ENCODE data around the gene GADD45B.
"Not testable (repeated sequence)": the region's sequence is repeated elsewhere in the genome, so short reads cannot be mapped to it uniquely, and the experiment has no call there.

Gene GADD45B

DNA sequence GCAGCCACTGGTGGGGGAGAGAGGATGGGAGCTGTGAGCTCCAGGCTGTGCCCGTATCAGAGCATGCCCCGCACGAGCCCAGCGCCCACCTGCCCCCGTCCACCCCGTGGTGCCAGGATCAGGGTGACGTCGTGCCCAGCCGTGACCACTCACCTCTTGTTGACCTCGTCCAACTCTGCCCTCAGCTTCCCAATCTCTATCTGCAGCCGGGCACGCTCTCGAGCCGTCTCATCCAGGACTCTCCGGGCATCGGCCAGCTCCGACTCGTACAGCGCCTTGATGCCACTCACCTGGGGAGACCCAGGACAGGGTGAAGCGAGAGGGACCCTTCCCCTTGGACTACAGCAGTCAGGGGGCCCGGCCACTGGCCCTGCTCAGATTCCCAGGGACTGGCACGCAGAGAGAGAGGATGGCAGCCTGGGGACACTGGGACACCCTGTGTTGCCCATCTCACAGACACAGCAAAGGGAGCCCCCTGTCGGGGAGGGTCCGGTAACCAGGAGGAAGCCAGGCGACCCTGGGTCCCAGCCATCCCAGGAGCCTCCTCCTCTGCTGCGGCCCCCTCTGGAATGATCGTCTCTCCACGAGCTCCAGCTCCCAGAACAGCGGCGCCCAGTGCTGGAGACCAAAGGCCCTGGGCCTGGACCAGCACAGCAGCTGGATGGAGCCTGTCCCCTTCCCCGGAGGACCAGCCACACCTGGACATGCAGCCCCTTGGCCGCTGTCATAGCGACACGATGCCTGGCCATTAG is 31.5 kb upstream of the GADD45B start:
- DNase-seq, result no peak

DNA sequence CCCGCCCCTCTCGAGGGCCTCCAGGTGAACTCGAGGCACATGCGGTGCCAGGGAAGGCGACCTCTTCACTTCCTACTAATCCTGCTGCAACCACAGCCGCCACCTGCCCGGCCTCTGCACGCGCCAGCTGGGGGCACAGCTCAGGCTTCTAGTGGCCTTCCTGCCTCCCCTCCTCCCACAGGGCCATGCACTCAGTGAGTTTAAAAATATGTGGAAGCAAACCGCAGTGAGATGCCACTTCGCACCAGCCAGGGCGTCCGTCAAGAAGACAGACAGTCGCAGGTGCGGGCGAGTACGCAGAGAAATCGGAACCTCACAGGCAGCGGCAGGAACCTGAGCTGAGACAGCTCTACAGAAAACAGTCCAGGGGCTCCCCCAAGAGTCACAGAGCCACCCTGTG is 29.5 kb upstream of the GADD45B start:
- peak; percentile 8 to 30 for DNase-seq

GRCh38 chr19:2449019-2449418 is 26.9 kb upstream of the GADD45B start:
- DNase-seq, result no peak

GRCh38 chr19:2451138-2451537 is 24.8 kb upstream of the GADD45B start:
- no peak for DNase-seq

GRCh38 chr19:2451741-2452140 is 24.2 kb upstream of the GADD45B start:
- DNase-seq, result no peak

- no peak for DNase-seq
Measured at GRCh38 chr19:2453431-2454025, 22.4 kb upstream of the GADD45B start.

GRCh38 chr19:2454199-2454961 is 21.5 kb upstream of the GADD45B start:
- no peak for DNase-seq

DNA sequence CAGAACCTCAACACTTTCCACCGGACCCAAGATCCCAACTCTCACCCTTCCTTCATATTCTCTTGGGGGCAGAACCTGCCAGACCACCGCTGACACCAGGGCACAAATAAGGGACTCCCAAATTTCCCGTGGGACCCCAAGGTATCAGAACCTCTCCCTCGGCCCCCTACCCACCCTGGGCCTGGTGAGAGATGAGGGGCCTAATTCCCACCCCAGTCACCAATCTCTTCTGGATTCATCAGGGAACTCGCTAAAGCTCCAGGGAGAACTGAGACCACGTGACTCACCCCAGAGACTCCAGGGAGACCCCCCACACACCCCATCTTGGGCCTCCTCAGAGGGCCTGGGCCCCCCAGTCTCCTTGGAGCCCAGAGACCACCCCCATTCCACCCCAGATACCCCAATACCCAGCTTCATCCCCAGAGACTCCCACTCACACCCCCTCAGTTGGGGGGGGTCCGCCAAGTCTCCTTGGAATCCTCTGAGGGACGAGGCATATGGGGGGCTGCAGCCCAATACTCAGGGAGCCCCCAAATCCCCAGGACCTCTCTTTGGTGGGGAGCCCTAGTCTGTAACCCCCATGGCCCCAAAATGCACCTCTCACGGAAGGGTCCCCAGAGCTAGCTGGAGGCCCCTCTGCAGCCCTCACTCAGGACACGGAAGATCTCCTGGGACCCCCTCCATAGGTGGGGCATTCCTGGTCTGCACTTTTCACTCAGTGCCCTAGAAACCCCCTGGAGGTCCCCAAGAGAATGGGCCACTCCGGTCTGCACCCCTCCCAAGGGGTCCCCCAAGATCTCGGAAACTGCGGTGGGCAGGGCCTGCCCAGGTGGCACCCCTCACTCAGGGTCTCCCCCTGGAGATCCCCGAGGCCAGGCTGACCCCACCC is 20.7 kb upstream of the GADD45B start:
- no peak for DNase-seq

DNA sequence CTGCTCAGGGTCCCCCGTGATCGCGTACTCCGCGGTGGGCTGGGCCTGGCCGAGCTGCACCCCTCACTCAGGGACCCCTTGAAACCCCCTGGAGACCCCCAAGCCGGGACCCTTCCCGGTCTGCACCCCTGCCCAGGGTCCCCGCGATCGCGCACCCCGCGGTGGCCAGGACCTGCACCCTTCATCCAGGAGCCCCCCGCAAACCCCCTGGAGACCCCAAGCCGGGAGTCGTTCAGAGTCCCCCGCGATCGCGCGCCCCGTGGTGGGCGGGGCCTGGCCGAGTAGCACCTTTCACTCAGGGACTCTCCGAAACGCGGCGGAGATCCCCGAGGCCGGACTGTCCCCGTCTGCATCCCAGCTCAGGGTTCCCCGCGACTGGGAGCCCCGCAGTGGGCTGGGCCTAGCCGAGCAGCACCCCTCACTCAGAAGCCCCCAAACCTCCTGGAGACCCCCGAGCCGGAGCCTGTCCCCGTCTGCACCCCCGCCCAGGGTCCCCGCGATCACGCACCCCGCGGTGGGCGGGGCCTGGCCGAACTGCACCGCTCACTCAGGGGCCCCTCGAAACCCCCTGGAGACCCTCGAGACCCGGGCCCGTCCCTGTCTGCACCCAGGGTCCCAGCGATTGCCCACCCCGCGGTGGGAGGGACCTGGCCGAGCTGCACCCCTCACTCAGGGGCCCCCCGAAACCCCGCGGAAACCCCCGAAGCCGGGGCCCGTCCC is 19.9 kb upstream of the GADD45B start:
- DNase-seq, result peak; percentile 42 to 62

GRCh38 chr19:2457394-2458037 is 18.4 kb upstream of the GADD45B start:
- DNase-seq, result no peak

- DNase-seq, result no peak
Measured at GRCh38 chr19:2458054-2458453, 17.9 kb upstream of the GADD45B start.

DNA sequence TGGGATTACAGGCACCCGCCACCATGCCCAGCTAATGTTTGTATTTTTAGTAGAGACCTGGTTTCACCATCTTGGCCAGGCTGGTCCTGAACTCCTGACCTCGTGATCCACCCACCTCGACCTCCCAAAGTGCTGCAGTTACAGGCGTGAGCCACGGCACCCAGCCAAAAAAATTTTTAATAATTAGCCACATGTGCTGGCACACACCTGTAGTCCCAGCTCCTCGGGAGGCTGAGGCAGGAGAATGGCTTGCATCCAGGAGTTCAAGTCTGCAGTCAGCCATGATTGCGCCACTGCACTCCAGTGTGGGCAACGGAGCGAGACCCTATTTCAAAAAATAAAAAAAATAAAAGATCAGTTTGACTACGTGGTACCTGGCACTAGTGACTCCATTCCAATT is 17.2 kb upstream of the GADD45B start:
- not testable (repeated sequence) for DNase-seq

GRCh38 chr19:2460245-2460644 is 15.7 kb upstream of the GADD45B start:
- no peak for DNase-seq

DNA sequence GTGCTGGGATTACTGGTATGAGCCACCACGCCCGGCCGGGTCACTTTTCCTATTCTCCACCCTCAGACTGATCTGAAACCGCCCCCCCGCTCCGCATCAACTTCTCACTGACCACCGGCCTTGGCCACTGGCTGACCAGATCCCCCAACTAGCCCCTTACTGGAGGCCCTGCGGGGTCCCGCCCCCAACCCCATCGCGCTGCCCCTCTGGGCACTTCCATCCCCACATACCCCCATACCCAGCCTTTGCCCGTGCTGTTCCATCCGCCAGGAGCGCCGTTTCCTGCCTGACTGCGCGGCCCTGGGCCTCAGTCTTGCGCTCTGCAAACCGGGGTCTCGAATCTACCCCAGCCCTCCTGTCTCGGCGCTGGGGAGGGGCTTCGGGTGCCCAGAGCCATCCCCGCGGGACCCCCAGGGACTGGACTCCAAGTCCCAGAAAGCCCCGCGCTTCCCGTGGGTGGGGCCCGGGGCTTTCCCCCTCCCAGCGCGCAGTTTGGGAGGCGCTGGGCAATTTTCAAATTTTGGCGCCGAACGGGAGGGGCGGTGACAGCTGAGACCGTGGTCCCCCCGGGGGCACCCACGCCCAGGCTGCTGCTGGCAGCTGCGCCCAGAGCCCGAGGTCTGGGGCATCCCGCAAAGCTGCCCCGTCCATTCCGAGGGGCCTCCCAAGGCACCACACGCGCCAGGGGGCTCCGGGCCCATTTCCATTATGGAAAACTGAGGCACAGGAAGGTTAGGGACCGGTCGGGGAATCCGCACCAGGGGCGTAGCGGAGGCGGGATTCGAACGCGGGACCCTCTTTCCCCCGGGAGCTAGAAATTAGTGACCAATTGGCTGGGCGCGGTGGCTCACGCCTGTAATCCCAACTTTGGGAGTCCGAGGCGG is 13.9 kb upstream of the GADD45B start:
- DNase-seq, result peak; percentile 32 to 65

DNA sequence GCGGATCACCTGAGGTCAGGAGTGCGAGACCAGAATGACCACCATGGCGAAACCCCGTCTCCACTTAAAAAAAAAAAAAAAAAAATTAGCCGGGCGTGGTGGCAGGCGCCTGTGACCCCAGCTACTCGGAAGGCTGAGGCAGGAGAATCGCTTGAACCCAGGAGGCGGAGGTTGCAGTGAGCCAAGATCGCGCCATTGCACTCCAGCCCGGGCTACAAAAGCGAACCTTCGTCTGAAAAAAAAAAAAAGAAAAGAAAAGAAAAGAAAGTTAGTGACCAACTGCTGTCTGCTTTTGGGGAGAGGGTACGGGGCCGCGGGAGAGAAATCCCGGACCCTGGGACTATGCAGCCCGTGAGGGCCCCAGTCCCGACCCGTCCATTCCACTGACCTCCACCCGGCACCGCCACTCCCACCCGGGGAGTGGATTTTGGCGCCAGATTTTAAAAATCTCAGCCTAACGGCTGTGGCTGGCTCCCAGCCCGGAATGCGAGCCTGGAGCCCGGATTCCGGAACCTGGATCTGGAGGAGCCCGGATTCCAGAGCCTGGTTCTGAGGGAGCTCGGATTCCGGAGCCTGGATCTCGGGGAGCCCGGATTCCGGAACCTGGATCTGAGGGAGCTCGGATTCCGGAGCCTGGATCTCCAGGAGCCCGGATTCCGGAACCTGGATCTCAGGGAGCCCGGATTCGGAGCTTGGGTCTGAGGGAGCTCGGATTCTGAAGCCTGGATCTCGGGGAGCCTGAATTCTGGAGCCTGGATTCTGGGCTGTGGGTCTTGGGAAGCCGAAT is 13.1 kb upstream of the GADD45B start:
- DNase-seq, result no peak

- not testable (repeated sequence) for DNase-seq
Measured at GRCh38 chr19:2463694-2464093, 12.2 kb upstream of the GADD45B start.

- no peak for DNase-seq
Measured at GRCh38 chr19:2464389-2464788, 11.5 kb upstream of the GADD45B start.

DNA sequence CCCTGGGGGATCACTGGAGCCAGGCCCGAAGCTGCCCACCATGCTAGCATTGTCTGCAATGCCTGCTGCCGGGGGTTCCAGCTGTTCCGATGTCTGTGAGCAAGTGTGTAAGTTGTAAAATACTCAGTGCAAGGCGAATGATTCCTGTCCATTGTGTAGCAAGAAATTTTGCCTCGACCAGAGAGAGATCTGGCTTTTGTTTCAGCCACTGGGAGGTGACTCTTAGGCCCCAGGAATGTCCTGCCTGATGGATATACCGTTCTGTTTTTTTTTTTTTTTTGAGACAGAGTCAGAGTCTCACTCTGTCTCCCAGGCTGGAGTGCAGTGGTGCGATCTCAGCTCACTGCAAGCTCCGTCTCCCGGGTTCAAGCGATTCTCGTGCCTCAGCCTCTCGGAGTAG is 7.3 kb upstream of the GADD45B start:
- no peak for DNase-seq

DNA sequence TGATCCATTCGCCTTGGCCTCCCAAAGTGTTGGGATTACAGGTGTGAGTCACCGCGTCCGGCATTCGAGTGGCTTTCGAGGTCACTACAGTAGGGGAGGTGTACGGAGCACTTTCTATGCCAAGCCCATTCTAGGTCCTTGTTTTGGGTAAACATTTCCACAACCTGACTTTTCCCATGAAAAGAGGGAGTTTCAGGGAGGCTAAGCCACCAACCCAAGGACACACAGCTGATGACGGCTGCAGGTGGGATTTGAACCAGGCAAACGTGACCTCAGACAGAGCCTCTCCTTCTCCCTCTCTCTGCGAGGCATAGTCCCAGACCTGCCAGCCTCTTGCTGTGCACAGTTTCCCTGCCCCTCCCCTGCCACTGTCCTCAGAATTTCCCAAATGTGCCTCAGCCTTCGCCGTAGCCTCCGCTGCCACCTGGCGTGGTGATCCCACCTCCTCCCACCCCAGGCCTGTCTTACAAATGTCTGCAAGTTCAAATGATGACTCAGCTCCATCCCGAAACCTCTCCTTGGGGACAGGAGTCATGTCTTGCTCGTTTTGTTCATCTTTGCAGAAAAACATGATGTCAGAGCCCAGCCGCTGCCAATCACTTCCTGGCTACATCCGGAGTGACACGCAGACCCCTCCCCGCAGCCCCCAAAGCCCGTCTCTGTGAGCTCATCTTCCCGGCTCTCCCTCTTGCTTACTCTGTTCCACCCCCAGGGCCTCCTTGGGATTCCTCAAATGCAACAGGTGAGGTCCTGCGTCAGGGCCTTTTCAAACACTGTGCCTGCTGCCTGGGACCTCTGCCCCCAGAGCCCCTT is 6.6 kb upstream of the GADD45B start:
- peak in 1 of 2 donors; percentile 20 for DNase-seq
